ENCODE data around the gene SLC9A9. TPM values are rescaled to one million over a fixed set of nuclear protein-coding genes. Genes with fewer than 3 reads are reported as not detected.

The SLC9A9 gene
- total RNA-seq, 4 donors from 2014 or later = 1.1 to 15.9 (median 9.7) TPM

GRCh38 chr3:143387425-143387824, 460.8 kb downstream of the SLC9A9 start:
- H3K9me3 ChIP-seq = no peaks in the 10 kb centered on the region
- H3K36me3 ChIP-seq = no peaks in the 10 kb centered on the region
- intact Hi-C loops (cut with DNase I; ENCODE audit: low total_unique reads) = no loop called here
- no peaks in the 10 kb centered on the region for H3K27me3 ChIP-seq
- H3K27ac ChIP-seq = no peak overlapping the region
- TF ChIP-seq CTCF (IDR thresholded peaks at IDR 0.05) (no peak), POLR2A (IDR thresholded peaks at IDR 0.05) (no peak), EP300 (IDR thresholded peaks at IDR 0.05; ENCODE audit: low read depth) (no peak), POLR2AphosphoS5 (IDR thresholded peaks at IDR 0.05) (no peak)
- WGBS, 2 donors (ENCODE audit: low coverage in 1 of 2) = 94% methylated on average over 2 of the region's 2 CpGs
- no peaks in the 10 kb centered on the region for H3K4me1 ChIP-seq
- DNase-seq = no peak
- in situ Hi-C loops (cut with MboI; ENCODE audit: low pct_ligation_motif_present in 1 of 4, low pct_unique_long_range_greater_than_20kb in 1 of 4, low sequenced_read_pairs in 3 of 4) = no loop called here
- H3K4me3 ChIP-seq = no peak overlapping the region

- no peaks in the 10 kb centered on the region for H3K27me3 ChIP-seq
- H3K36me3 ChIP-seq = no peaks in the 10 kb centered on the region
- in situ Hi-C loops (cut with MboI; ENCODE audit: low pct_ligation_motif_present in 1 of 4, low pct_unique_long_range_greater_than_20kb in 1 of 4, low sequenced_read_pairs in 3 of 4) (no loop called here), intact Hi-C loops (cut with DNase I; ENCODE audit: low total_unique reads) (no loop called here)
- no peaks in the 10 kb centered on the region for H3K9me3 ChIP-seq
- no peak overlapping the region for H3K4me3 ChIP-seq
- DNase-seq = no peak
- H3K4me1 ChIP-seq = no peaks in the 10 kb centered on the region
- 92% methylated on average over 2 of the region's 2 CpGs; no CpG with 5 or more reads in 1 of the 2 donors for WGBS, 2 donors (ENCODE audit: low coverage in 1 of 2)
- TF ChIP-seq POLR2A (IDR thresholded peaks at IDR 0.05) (no peak), POLR2AphosphoS5 (IDR thresholded peaks at IDR 0.05) (no peak), EP300 (IDR thresholded peaks at IDR 0.05; ENCODE audit: low read depth) (no peak), CTCF (IDR thresholded peaks at IDR 0.05) (no peak)
- no peak overlapping the region for H3K27ac ChIP-seq
These were observed 464.2 kb downstream of the SLC9A9 start for GRCh38 chr3:143384076-143384475.

GRCh38 chr3:143383421-143383820, 464.8 kb downstream of the SLC9A9 start:
- in situ Hi-C loops (cut with MboI; ENCODE audit: low pct_ligation_motif_present in 1 of 4, low pct_unique_long_range_greater_than_20kb in 1 of 4, low sequenced_read_pairs in 3 of 4) (no loop called here), intact Hi-C loops (cut with DNase I; ENCODE audit: low total_unique reads) (no loop called here)
- no peaks in the 10 kb centered on the region for H3K9me3 ChIP-seq
- no peak overlapping the region for H3K27ac ChIP-seq
- no peaks in the 10 kb centered on the region for H3K27me3 ChIP-seq
- no peak for TF ChIP-seq CTCF (IDR thresholded peaks at IDR 0.05)
- no peak for TF ChIP-seq POLR2A (IDR thresholded peaks at IDR 0.05)
- no peak for TF ChIP-seq EP300 (IDR thresholded peaks at IDR 0.05; ENCODE audit: low read depth)
- no peak overlapping the region for H3K4me3 ChIP-seq
- no peaks in the 10 kb centered on the region for H3K36me3 ChIP-seq
- DNase-seq = no peak
- no peaks in the 10 kb centered on the region for H3K4me1 ChIP-seq

GRCh38 chr3:143382816-143383215, 465.5 kb downstream of the SLC9A9 start:
- H3K4me1 ChIP-seq = no peaks in the 10 kb centered on the region
- H3K9me3 ChIP-seq = no peaks in the 10 kb centered on the region
- no peak for DNase-seq
- H3K4me3 ChIP-seq = no peak overlapping the region
- no peaks in the 10 kb centered on the region for H3K36me3 ChIP-seq
- 92 to 100% methylated on average over 1 of the region's 1 CpG for WGBS, 2 donors (ENCODE audit: low coverage in 1 of 2)
- no peak overlapping the region for H3K27ac ChIP-seq
- in situ Hi-C loops (cut with MboI; ENCODE audit: low pct_ligation_motif_present in 1 of 4, low pct_unique_long_range_greater_than_20kb in 1 of 4, low sequenced_read_pairs in 3 of 4) (no loop called here), intact Hi-C loops (cut with DNase I; ENCODE audit: low total_unique reads) (no loop called here)
- H3K27me3 ChIP-seq = no peaks in the 10 kb centered on the region
- TF ChIP-seq POLR2A (IDR thresholded peaks at IDR 0.05) = no peak
- no peak for TF ChIP-seq CTCF (IDR thresholded peaks at IDR 0.05)
- TF ChIP-seq EP300 (IDR thresholded peaks at IDR 0.05; ENCODE audit: low read depth) = no peak
- TF ChIP-seq POLR2AphosphoS5 (IDR thresholded peaks at IDR 0.05) = no peak

All from transverse colon (tissue), 4 donors.